H1 (cell line): ENCODE data around the gene NTN5. TPM values are rescaled to one million over a fixed set of nuclear protein-coding genes. Genes with fewer than 3 reads are reported as not detected.

Source experiments
- SIN3A ChIP-seq, 2 experiments: IDR thresholded peaks in 1 of 2; conservative IDR thresholded peaks in 1 of 2; 2 replicates each; pipeline ENCODE4 v1.6.1; 2011 to 2012; ENCODE audit warnings: low read length in 2 of 2, improper control_type of control experiment in 1 of 2, low read depth in 1 of 2, mild to moderate bottlenecking in 1 of 2
- polyA plus RNA-seq, 7 experiments: library from polyadenylated mRNA; depleted of rRNA in 3 of 7; stranded (reverse) in 5 of 7; unstranded in 2 of 7; fragments of >200 nt in 5 of 7; fragments of 200-250 nt in 2 of 7; gene quantifications; 1 replicate in 5 of 7; 2 replicates in 1 of 7; 4 replicates in 1 of 7; pipeline versions ENCODE4 v1.2.1 to v1.2.3, GENCODE V29; 2011 to 2013; ENCODE audit warnings: missing spikeins in 2 of 7, mixed read lengths in 2 of 7
- total RNA-seq: library from RNA; stranded (reverse); fragmentation: NEBNext Ultra II Directional; extraction: Animal tissue kit (Norgen Biotek cat#: 25700); gene quantifications from 2 replicates; pipeline ENCODE4 v1.2.1, GENCODE V29; 2021

NTN5 gene
- total and polyA plus RNA-seq, 2 of the 8 experiments (the other 6 are each of a cell fraction or from before 2014, with no cell fraction given) = 0.47 to 0.85 TPM

GRCh38 chr19:48713041-48713863 lies 40.4 kb upstream of the NTN5 start (continued):
- TF ChIP-seq SIN3A (conservative IDR thresholded peaks at IDR 0.05 in 1 of 2, IDR thresholded peaks at IDR 0.05 in 1 of 2; ENCODE audit: low read depth in 1 of 2, low read length in 2 of 2) = 0 out of 4 replicates have a peak, but pooled peaks of 1 of the 2 experiments have one; percentile 28
